Measurements from ENCODE around the gene ADCY2.

Gene ADCY2

DNA sequence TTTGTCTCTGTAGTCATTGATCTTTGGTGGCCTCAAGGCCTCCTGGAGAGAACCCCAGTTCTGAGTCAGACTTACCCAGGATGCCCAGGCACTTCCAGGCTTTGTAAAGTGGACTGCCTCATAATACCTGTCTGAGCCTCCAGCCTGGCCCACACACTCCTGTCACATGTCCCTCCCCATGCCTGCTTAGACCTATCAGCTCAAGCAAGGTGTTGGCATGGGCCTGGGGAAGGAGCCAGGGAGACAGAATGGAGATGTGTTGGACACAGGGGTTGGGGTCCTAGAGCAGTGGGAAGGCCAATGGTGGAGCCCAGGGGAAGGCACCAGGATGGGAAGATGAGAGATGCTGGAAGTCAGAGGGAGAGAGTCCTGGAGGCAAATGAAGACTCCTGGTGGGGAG is 318.8 kb downstream of the ADCY2 start:
- H3K36me3 ChIP-seq (ENCODE audit: control insufficient read depth in 5 of 5, insufficient read depth in 5 of 5, low read length in 5 of 5), result no peaks in the 10 kb centered on the region
- no peaks in the 10 kb centered on the region for H3K9me3 ChIP-seq (ENCODE audit: control insufficient read depth in 5 of 5, low read length in 5 of 5)
- no peak overlapping the region for H3K27ac ChIP-seq (ENCODE audit: low read depth, low read length)
- H3K4me1 ChIP-seq (ENCODE audit: control insufficient read depth in 5 of 5, insufficient read depth in 5 of 5, low read length in 5 of 5), result no peaks in the 10 kb centered on the region
- no peaks in the 10 kb centered on the region for H3K27me3 ChIP-seq (ENCODE audit: control insufficient read depth in 5 of 5, insufficient read depth in 4 of 5, low read length in 5 of 5)
- no peak overlapping the region for H3K9ac ChIP-seq (ENCODE audit: low read length in 5 of 5)
- H3K4me3 ChIP-seq (ENCODE audit: low read depth in 1 of 5, low read length in 5 of 5), result no peak overlapping the region

DNA sequence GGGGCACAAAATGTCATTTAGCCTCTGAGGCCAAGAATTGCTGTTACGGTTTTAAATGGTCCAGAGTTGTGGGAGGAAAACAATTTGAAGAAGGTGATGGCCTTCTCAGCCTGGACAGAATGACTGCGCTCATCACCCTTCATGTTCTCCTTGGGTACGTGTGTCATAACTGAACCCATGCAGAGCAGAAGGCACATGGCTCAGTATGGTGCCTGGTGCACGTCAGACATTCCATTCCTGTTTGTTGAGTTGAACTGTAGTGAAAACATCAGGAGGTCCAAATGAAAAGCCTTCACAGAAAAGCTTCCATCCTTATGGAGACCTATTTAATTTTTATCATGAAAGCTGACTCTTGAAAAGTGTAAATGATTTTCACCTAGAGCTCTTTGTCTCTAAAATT is 321.8 kb downstream of the ADCY2 start:
- no peaks in the 10 kb centered on the region for H3K36me3 ChIP-seq (ENCODE audit: control insufficient read depth in 5 of 5, insufficient read depth in 5 of 5, low read length in 5 of 5)
- no peaks in the 10 kb centered on the region for H3K9me3 ChIP-seq (ENCODE audit: control insufficient read depth in 5 of 5, low read length in 5 of 5)
- no peak overlapping the region for H3K9ac ChIP-seq (ENCODE audit: low read length in 5 of 5)
- no peaks in the 10 kb centered on the region for H3K27me3 ChIP-seq (ENCODE audit: control insufficient read depth in 5 of 5, insufficient read depth in 4 of 5, low read length in 5 of 5)
- no peak overlapping the region for H3K4me3 ChIP-seq (ENCODE audit: low read depth in 1 of 5, low read length in 5 of 5)
- H3K27ac ChIP-seq (ENCODE audit: low read depth, low read length), result no peak overlapping the region
- no peaks in the 10 kb centered on the region for H3K4me1 ChIP-seq (ENCODE audit: control insufficient read depth in 5 of 5, insufficient read depth in 5 of 5, low read length in 5 of 5)

- Histone ChIP-seq H3K9ac (ENCODE audit: low read length in 5 of 5) (no peak overlapping the region), H3K27me3 (ENCODE audit: control insufficient read depth in 5 of 5, insufficient read depth in 4 of 5, low read length in 5 of 5) (no peaks in the 10 kb centered on the region), H3K27ac (ENCODE audit: low read depth, low read length) (no peak overlapping the region), H3K9me3 (ENCODE audit: control insufficient read depth in 5 of 5, low read length in 5 of 5) (no peaks in the 10 kb centered on the region), H3K4me3 (ENCODE audit: low read depth in 1 of 5, low read length in 5 of 5) (no peak overlapping the region), H3K36me3 (ENCODE audit: control insufficient read depth in 5 of 5, insufficient read depth in 5 of 5, low read length in 5 of 5) (no peaks in the 10 kb centered on the region), H3K4me1 (ENCODE audit: control insufficient read depth in 5 of 5, insufficient read depth in 5 of 5, low read length in 5 of 5) (no peaks in the 10 kb centered on the region)
Measured at GRCh38 chr5:7728076-7728475, 332.1 kb downstream of the ADCY2 start.

DNA sequence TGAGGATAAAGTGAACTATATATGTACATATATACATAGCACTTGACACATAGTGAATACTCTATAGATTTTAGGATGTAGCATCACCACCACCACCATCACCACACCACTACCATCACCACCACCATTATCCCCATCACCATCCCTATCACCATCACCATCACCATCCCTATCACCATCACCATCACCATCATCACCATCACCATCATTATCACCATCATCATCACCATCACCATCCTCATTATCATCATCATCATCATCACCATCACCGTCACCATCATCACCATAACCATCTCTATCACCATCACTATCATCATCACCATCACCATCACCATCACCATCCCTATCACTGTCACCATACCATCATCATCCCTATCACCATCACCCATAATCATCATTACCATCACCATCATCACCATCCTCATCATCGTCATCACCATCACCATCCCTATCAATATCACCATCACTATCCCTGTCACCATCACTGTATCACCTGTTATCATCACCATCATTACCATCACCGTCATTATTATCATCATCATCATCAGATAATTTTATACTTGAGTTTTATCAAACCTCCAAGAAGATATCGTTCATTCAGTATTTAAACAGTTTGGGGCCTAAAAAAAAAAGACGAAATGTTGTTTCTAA is 345.6 kb downstream of the ADCY2 start:
- H3K9ac ChIP-seq (ENCODE audit: low read length in 5 of 5), result no peak overlapping the region
- H3K27me3 ChIP-seq (ENCODE audit: control insufficient read depth in 5 of 5, insufficient read depth in 4 of 5, low read length in 5 of 5), result no peaks in the 10 kb centered on the region
- no peak overlapping the region for H3K27ac ChIP-seq (ENCODE audit: low read depth, low read length)
- H3K36me3 ChIP-seq (ENCODE audit: control insufficient read depth in 5 of 5, insufficient read depth in 5 of 5, low read length in 5 of 5), result no peaks in the 10 kb centered on the region
- no peak overlapping the region for H3K4me3 ChIP-seq (ENCODE audit: low read depth in 1 of 5, low read length in 5 of 5)
- peaks cover 0 to 3% (median 0%) of the 10 kb centered on the region in 5 donors for H3K9me3 ChIP-seq (ENCODE audit: control insufficient read depth in 5 of 5, low read length in 5 of 5)
- no peaks in the 10 kb centered on the region for H3K4me1 ChIP-seq (ENCODE audit: control insufficient read depth in 5 of 5, insufficient read depth in 5 of 5, low read length in 5 of 5)

- Histone ChIP-seq H3K4me3 (ENCODE audit: low read depth in 1 of 5, low read length in 5 of 5) (no peak overlapping the region), H3K9ac (ENCODE audit: low read length in 5 of 5) (no peak overlapping the region), H3K9me3 (ENCODE audit: control insufficient read depth in 5 of 5, low read length in 5 of 5) (peaks cover 0 to 3% (median 0%) of the 10 kb centered on the region in 5 donors), H3K36me3 (ENCODE audit: control insufficient read depth in 5 of 5, insufficient read depth in 5 of 5, low read length in 5 of 5) (no peaks in the 10 kb centered on the region), H3K27ac (ENCODE audit: low read depth, low read length) (no peak overlapping the region), H3K4me1 (ENCODE audit: control insufficient read depth in 5 of 5, insufficient read depth in 5 of 5, low read length in 5 of 5) (no peaks in the 10 kb centered on the region), H3K27me3 (ENCODE audit: control insufficient read depth in 5 of 5, insufficient read depth in 4 of 5, low read length in 5 of 5) (no peaks in the 10 kb centered on the region)
Measured at GRCh38 chr5:7742241-7742656, 346.3 kb downstream of the ADCY2 start.

- Histone ChIP-seq H3K27me3 (ENCODE audit: control insufficient read depth in 5 of 5, insufficient read depth in 4 of 5, low read length in 5 of 5) (no peaks in the 10 kb centered on the region), H3K9ac (ENCODE audit: low read length in 5 of 5) (no peak overlapping the region), H3K4me1 (ENCODE audit: control insufficient read depth in 5 of 5, insufficient read depth in 5 of 5, low read length in 5 of 5) (no peaks in the 10 kb centered on the region), H3K9me3 (ENCODE audit: control insufficient read depth in 5 of 5, low read length in 5 of 5) (peaks cover 0 to 3% (median 0%) of the 10 kb centered on the region in 5 donors), H3K4me3 (ENCODE audit: low read depth in 1 of 5, low read length in 5 of 5) (no peak overlapping the region), H3K27ac (ENCODE audit: low read depth, low read length) (no peak overlapping the region), H3K36me3 (ENCODE audit: control insufficient read depth in 5 of 5, insufficient read depth in 5 of 5, low read length in 5 of 5) (no peaks in the 10 kb centered on the region)
Measured at GRCh38 chr5:7745882-7746610, 350.1 kb downstream of the ADCY2 start.

GRCh38 chr5:7747728-7748127 is 351.8 kb downstream of the ADCY2 start:
- Histone ChIP-seq H3K9ac (ENCODE audit: low read length in 5 of 5) (no peak overlapping the region), H3K9me3 (ENCODE audit: control insufficient read depth in 5 of 5, low read length in 5 of 5) (no peaks in the 10 kb centered on the region), H3K27ac (ENCODE audit: low read depth, low read length) (no peak overlapping the region), H3K36me3 (ENCODE audit: control insufficient read depth in 5 of 5, insufficient read depth in 5 of 5, low read length in 5 of 5) (no peaks in the 10 kb centered on the region), H3K4me3 (ENCODE audit: low read depth in 1 of 5, low read length in 5 of 5) (no peak overlapping the region), H3K4me1 (ENCODE audit: control insufficient read depth in 5 of 5, insufficient read depth in 5 of 5, low read length in 5 of 5) (no peaks in the 10 kb centered on the region), H3K27me3 (ENCODE audit: control insufficient read depth in 5 of 5, insufficient read depth in 4 of 5, low read length in 5 of 5) (peaks cover 0 to 2% (median 0%) of the 10 kb centered on the region in 5 donors)

DNA sequence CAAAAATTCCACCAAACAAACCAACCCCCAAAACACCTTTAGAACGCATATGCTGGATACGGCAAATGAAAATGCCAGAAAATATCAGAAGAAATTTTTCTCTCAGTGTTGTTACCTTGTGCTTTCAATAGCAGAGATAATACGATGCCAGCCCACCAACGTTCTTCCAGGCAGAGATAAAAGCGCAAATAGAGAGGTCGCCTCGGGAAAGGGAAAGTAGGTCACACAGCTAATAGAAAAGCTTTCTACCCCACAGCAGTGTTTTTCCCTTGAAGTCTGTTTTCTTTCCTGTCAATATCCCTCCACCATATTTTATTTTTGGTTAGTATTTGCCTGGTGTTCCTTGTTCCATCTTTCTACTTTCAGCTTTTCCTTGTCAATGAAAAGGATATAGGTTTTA is 353.7 kb downstream of the ADCY2 start:
- Histone ChIP-seq H3K4me1 (ENCODE audit: control insufficient read depth in 5 of 5, insufficient read depth in 5 of 5, low read length in 5 of 5) (no peaks in the 10 kb centered on the region), H3K9me3 (ENCODE audit: control insufficient read depth in 5 of 5, low read length in 5 of 5) (no peaks in the 10 kb centered on the region), H3K27me3 (ENCODE audit: control insufficient read depth in 5 of 5, insufficient read depth in 4 of 5, low read length in 5 of 5) (peaks cover 0 to 2% (median 0%) of the 10 kb centered on the region in 5 donors), H3K36me3 (ENCODE audit: control insufficient read depth in 5 of 5, insufficient read depth in 5 of 5, low read length in 5 of 5) (no peaks in the 10 kb centered on the region), H3K9ac (ENCODE audit: low read length in 5 of 5) (no peak overlapping the region), H3K27ac (ENCODE audit: low read depth, low read length) (no peak overlapping the region), H3K4me3 (ENCODE audit: low read depth in 1 of 5, low read length in 5 of 5) (no peak overlapping the region)

DNA sequence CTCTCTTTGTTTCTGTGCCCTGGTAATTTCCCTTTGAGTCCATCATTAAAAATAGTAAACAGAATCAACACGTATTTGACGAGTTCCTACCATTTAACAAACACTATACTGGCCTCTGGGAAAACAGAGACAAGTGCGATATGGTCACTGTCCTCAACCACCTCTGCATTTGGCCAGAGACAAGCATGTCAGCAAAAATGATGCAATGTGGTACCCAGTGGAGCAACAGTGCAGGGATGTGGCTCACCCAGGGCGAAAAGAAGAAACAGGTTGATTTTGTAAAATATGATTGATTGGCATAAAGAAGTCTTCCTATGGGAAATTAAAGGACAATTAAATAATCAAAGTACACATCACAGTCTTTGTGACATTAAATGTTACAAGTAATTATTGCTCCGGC is 355.9 kb downstream of the ADCY2 start:
- Histone ChIP-seq H3K4me1 (ENCODE audit: control insufficient read depth in 5 of 5, insufficient read depth in 5 of 5, low read length in 5 of 5) (peaks cover 0 to 10% (median 2%) of the 10 kb centered on the region in 5 donors), H3K4me3 (ENCODE audit: low read depth in 1 of 5, low read length in 5 of 5) (no peak overlapping the region), H3K9ac (ENCODE audit: low read length in 5 of 5) (no peak overlapping the region), H3K27ac (ENCODE audit: low read depth, low read length) (no peak overlapping the region), H3K36me3 (ENCODE audit: control insufficient read depth in 5 of 5, insufficient read depth in 5 of 5, low read length in 5 of 5) (no peaks in the 10 kb centered on the region), H3K27me3 (ENCODE audit: control insufficient read depth in 5 of 5, insufficient read depth in 4 of 5, low read length in 5 of 5) (peaks cover 0 to 2% (median 0%) of the 10 kb centered on the region in 5 donors), H3K9me3 (ENCODE audit: control insufficient read depth in 5 of 5, low read length in 5 of 5) (no peaks in the 10 kb centered on the region)

- no peaks in the 10 kb centered on the region for H3K36me3 ChIP-seq (ENCODE audit: control insufficient read depth in 5 of 5, insufficient read depth in 5 of 5, low read length in 5 of 5)
- H3K27ac ChIP-seq (ENCODE audit: low read depth, low read length), result no peak overlapping the region
- peaks cover 0 to 2% (median 0%) of the 10 kb centered on the region in 5 donors for H3K27me3 ChIP-seq (ENCODE audit: control insufficient read depth in 5 of 5, insufficient read depth in 4 of 5, low read length in 5 of 5)
- H3K4me1 ChIP-seq (ENCODE audit: control insufficient read depth in 5 of 5, insufficient read depth in 5 of 5, low read length in 5 of 5), result peaks cover 0 to 12% (median 3%) of the 10 kb centered on the region in 5 donors
- no peak overlapping the region for H3K9ac ChIP-seq (ENCODE audit: low read length in 5 of 5)
- H3K9me3 ChIP-seq (ENCODE audit: control insufficient read depth in 5 of 5, low read length in 5 of 5), result no peaks in the 10 kb centered on the region
- H3K4me3 ChIP-seq (ENCODE audit: low read depth in 1 of 5, low read length in 5 of 5), result no peak overlapping the region
Measured at GRCh38 chr5:7753181-7753580, 357.2 kb downstream of the ADCY2 start.

All from subcutaneous abdominal adipose tissue (tissue), 5 donors.